Esophagus muscularis mucosa (tissue), 4 donors: ENCODE data around the gene UTP15. TPM values are rescaled to one million over a fixed set of nuclear protein-coding genes. Genes with fewer than 3 reads are reported as not detected.

Experiments
- DNase-seq: peaks from one replicate; pipeline ENCODE4 v3.0.0-alpha.2; 2017; ENCODE audit errors: extremely low spot score
- H3K27ac ChIP-seq, 4 donors: fragments of 200-600 bp; sonication (generic); replicated peaks in 1 of 4; 1 replicate in 3 of 4; 2 replicates in 1 of 4; pipeline ENCODE4 v1.5.1; 2016 to 2019; ENCODE audit warnings: mild to moderate bottlenecking in 1 of 4
- H3K27me3 ChIP-seq, 4 donors: fragments of 200-600 bp; sonication (generic); one replicate each; pipeline versions ENCODE4 v1.5.1 to v1.6.0; 2016 to 2019
- H3K36me3 ChIP-seq, 4 donors: fragments of 200-600 bp; sonication (generic); one replicate each; pipeline ENCODE4 v1.5.1; 2016 to 2019
- H3K4me1 ChIP-seq, 4 donors: fragments of 200-600 bp; sonication (generic); one replicate each; pipeline ENCODE4 v1.5.1; 2016 to 2019
- H3K4me3 ChIP-seq, 4 donors: fragments of 200-600 bp; sonication (generic); 1 replicate in 2 of 4; 2 replicates in 2 of 4; pipeline ENCODE4 v1.5.1; 2016 to 2019; ENCODE audit warnings: mild to moderate bottlenecking in 4 of 4, moderate library complexity in 1 of 4
- H3K9me3 ChIP-seq, 4 donors: fragments of 200-600 bp; sonication (generic); 1 replicate in 3 of 4; 2 replicates in 1 of 4; pipeline ENCODE4 v1.5.1; 2016 to 2019
- CTCF ChIP-seq, 3 experiments: fragments of 200-600 bp in 2 of 3; fragments of 450-650 bp in 1 of 3; sonication (generic) in 2 of 3; IDR thresholded peaks; one replicate each; pipeline ENCODE4 v1.5.1; 2017 to 2019; ENCODE audit warnings: antibody characterized with exemption in 3 of 3, mild to moderate bottlenecking in 2 of 3, moderate library complexity in 1 of 3
- EP300 ChIP-seq: sonication (generic); formaldehyde crosslinking; IDR thresholded peaks from one replicate; pipeline ENCODE4 v1.6.1; 2017; ENCODE audit warnings: antibody characterized with exemption
- POLR2A ChIP-seq: fragments of 450-650 bp; IDR thresholded peaks from one replicate; pipeline ENCODE4 v1.6.1; 2017; ENCODE audit warnings: antibody characterized with exemption, moderate library complexity, mild to moderate bottlenecking, low read depth
- POLR2AphosphoS5 ChIP-seq, 2 donors: sonication (generic); formaldehyde crosslinking; IDR thresholded peaks; one replicate each; pipeline ENCODE4 v1.6.1; 2017; ENCODE audit warnings: antibody characterized with exemption in 2 of 2
- WGBS: methylation state at CpG from one replicate; pipeline ENCODE4 v1.1.5; 2018; 5-methylcytosine and 5-hydroxymethylcytosine counted together
- intact Hi-C: fragments of 100-400 bp; cut with DNase I; formaldehyde crosslinking; loops from one replicate; pipeline ENCODE4 v1.15.1; 2023
- total RNA-seq, 4 donors: library from RNA; depleted of rRNA; stranded (reverse); fragments of >200 nt; gene quantifications; one replicate each; pipeline versions ENCODE4 v1.1.0 to v1.2.1, GENCODE V29; 2016

UTP15 gene
- total RNA-seq, 4 donors from 2014 or later, result 7.0 to 18.1 (median 11.9) TPM

DNA sequence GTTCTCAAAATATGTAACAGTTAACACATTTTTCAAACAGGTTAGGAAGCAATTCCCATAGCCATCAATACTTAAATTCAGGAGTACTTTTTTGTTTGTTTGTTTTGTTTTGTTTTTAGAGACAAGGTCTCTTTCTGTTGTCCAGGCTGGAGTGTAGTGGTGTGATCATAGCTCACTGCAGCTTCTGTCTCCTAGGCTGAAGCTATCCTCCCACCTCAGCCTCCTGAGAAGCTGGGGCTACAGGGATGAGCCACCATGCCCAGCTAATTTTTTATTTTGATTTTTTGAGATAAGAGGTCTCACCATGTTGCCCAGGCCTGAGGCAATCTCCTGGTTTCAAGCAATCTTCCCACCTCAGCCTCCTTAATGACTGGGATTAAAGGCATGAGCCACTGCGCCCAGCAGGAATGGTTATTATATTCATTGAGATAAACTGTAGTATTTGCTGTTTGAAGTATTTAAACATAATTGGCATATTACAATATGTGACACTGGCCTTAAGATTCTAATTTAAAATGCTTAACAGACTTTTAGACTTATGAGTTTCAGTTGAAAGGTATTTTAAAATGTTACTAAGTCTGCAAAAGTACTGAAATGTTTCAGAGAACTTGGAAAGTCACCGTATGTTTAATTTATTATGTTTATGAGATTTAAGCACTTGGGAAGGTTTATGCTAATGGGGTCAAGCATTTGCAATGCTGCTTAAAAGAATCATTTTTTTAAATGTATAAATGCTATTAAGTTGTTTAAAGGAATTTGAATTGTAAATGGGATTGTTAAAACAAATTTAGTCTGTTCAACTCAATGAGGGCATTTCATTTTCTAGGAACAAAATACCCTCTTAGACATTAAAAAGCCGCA is 17.0 kb downstream of the UTP15 start:
- Histone ChIP-seq H3K9me3 (no peaks in the 10 kb centered on the region), H3K36me3 (peaks cover 35 to 49% (median 41%) of the 10 kb centered on the region in 4 donors), H3K27ac (no peak overlapping the region), H3K27me3 (no peaks in the 10 kb centered on the region), H3K4me3 (no peak overlapping the region), H3K4me1 (no peaks in the 10 kb centered on the region)
- intact Hi-C loops, result no loop called here
- no peak for DNase-seq
- TF ChIP-seq CTCF (IDR thresholded peaks at IDR 0.05) (no peak), POLR2A (no peak), EP300 (no peak), POLR2AphosphoS5 (IDR thresholded peaks at IDR 0.05) (no peak)
- 60% methylated on average over 3 of the region's 3 CpGs for WGBS

DNA sequence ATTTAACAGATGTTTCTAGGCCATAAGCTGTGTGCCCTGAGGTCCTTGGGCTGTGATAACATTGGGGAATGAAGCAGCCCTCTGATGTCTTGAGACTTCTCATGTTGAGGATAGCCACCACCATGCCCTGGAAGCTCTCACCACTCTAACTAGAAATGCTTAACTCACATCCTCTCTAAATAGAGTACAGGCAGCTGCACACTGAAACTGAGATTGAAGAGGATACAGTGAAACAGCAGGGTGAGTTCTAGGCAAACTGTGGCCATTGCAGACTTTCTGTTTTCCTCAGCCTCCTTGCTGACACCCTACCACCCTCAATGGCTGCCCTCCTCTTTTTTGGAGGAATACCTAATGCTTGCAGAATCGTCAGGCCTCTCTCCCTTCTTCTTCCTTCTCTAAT is 22.4 kb downstream of the UTP15 start:
- Histone ChIP-seq H3K4me1 (peaks cover 0 to 7% (median 6%) of the 10 kb centered on the region in 4 donors), H3K27ac (no peak overlapping the region), H3K27me3 (no peaks in the 10 kb centered on the region), H3K4me3 (no peak overlapping the region), H3K9me3 (no peaks in the 10 kb centered on the region), H3K36me3 (peaks cover 0 to under 1% (median 0%) of the 10 kb centered on the region in 4 donors)
- intact Hi-C loops, result no loop called here
- TF ChIP-seq EP300, result no peak
- TF ChIP-seq CTCF (IDR thresholded peaks at IDR 0.05), result no peak
- TF ChIP-seq POLR2A, result no peak
- TF ChIP-seq POLR2AphosphoS5 (IDR thresholded peaks at IDR 0.05), result no peak
- WGBS, result 50% methylated on average over 1 of the region's 1 CpG
- DNase-seq, result no peak

DNA sequence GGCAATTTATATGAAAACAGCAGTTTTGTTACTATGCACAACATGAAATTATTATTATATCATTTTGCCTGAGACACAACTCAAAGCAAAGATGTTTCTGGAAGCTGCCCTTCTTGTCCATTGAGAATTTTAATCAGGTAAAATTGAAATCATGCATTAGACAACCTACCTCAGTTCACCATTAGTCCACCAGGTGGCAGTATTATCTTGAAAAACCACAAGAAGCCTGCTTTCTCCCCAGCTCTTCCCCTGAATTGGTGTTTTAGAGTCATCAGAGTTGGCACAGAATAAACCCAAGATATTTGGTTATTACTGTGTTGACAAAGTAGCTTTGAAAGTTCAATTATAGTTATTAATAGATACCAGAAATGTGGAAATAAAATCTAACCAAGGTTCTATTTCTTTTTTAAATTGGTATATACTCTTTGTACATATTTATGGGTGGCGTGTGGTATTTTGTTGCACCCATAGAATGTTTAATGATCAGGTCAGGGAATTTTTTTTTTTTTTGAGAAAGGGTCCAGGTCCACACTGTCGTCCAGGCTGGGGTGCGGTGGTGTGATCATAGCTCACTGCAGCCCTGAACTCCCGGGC is 25.7 kb downstream of the UTP15 start:
- Histone ChIP-seq H3K9me3 (no peaks in the 10 kb centered on the region), H3K36me3 (no peaks in the 10 kb centered on the region), H3K27ac (no peak overlapping the region), H3K4me3 (no peak overlapping the region), H3K27me3 (no peaks in the 10 kb centered on the region), H3K4me1 (peaks cover 0 to 7% (median 6%) of the 10 kb centered on the region in 4 donors)
- WGBS, result 62% methylated on average over 4 of the region's 4 CpGs
- TF ChIP-seq CTCF (IDR thresholded peaks at IDR 0.05) (peak; percentile 84 to 94 (median 91)), POLR2A (no peak), POLR2AphosphoS5 (IDR thresholded peaks at IDR 0.05) (no peak)
- intact Hi-C loops, result loop anchor here (1.0 to 5.0 kb wide), 2 partner anchors 36 to 202 kb away; partner anchors contain the start of gene ARHGEF28
- no peak for DNase-seq

GRCh38 chr5:73591698-73592501 is 26.4 kb downstream of the UTP15 start:
- H3K9me3 ChIP-seq, result no peaks in the 10 kb centered on the region
- 39% methylated on average over 4 of the region's 4 CpGs for WGBS
- H3K36me3 ChIP-seq, result no peaks in the 10 kb centered on the region
- no peak overlapping the region for H3K27ac ChIP-seq
- H3K4me1 ChIP-seq, result peaks cover 0 to 7% (median 6%) of the 10 kb centered on the region in 4 donors
- no peak for DNase-seq
- TF ChIP-seq CTCF (IDR thresholded peaks at IDR 0.05), result no peak
- no peak for TF ChIP-seq POLR2AphosphoS5 (IDR thresholded peaks at IDR 0.05)
- TF ChIP-seq POLR2A, result no peak
- no peak for TF ChIP-seq EP300
- H3K27me3 ChIP-seq, result no peaks in the 10 kb centered on the region
- no peak overlapping the region for H3K4me3 ChIP-seq
- intact Hi-C loops, result loop anchor here (1.0 to 5.0 kb wide), 2 partner anchors 35 to 201 kb away; partner anchors contain the start of gene ARHGEF28
